ENCODE data around the gene FARSA. TPM values are rescaled to one million over a fixed set of nuclear protein-coding genes. Genes with fewer than 3 reads are reported as not detected.

The FARSA gene
- total and polyA plus RNA-seq, 2 of the 13 experiments (the other 11 are each of a cell fraction or from before 2014, with no cell fraction given) = 25.9 to 72.0 TPM

DNA sequence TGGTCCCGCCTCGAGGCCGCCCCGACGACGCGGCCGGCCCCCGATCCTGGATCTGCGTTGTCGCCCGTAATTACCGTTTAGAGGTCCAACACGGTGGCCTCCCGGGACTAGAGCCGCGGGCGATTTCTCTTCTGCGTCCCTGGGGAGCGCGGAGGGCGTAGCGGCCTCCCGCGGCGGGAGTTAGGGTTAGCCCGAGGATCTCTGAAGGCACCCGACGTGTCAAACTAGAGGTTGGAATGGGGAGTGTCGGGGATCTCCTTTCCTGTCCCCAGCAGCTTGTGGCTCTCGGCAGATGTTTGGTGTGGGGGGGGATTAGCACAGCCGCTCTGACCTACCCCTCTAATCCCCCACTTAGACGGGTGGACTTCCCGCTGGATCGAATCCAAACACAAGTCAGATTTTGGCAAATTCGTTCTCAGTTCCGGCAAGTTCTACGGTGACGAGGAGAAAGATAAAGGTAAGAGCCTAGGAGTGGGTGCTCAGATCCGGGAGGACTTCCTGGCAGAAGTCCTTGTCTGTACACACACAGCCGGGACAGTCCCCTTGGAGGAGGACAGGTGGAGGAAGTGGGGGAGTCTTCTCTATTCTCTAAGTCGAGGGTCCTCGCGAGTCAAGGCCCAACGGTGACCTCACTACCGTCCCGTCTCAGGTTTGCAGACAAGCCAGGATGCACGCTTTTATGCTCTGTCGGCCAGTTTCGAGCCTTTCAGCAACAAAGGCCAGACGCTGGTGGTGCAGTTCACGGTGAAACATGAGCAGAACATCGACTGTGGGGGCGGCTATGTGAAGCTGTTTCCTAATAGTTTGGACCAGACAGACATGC is 5.5 kb upstream of the FARSA start (continued):
- TF ChIP-seq ZNF12 (CRISPR knock-in tag; IDR thresholded peaks at IDR 0.05) (no peak), ZNF558 (CRISPR knock-in tag; IDR thresholded peaks at IDR 0.05; ENCODE audit: borderline replicate concordance) (peak; percentile 74; the same call in 1 of the 2 replicates), NFKB2 (CRISPR knock-in tag; IDR thresholded peaks at IDR 0.05; ENCODE audit: borderline replicate concordance) (0 out of 2 replicates have a peak, but pooled peaks have one; percentile 22), ARNT2 (CRISPR knock-in tag; IDR thresholded peaks at IDR 0.05; ENCODE audit: low read depth) (0 out of 2 replicates have a peak, but pooled peaks have one; percentile 2), RBM39 (IDR thresholded peaks at IDR 0.05; ENCODE audit: low read depth, low read length, poor library complexity, severe bottlenecking) (peak; percentile 11), NR2F1 (CRISPR knock-in tag; IDR thresholded peaks at IDR 0.05) (no peak), BRCA1 (CRISPR knock-in tag; IDR thresholded peaks at IDR 0.05) (no peak), POLR2AphosphoS5 (IDR thresholded peaks at IDR 0.05; ENCODE audit: low read depth, low read length) (no peak), ZNF383 (CRISPR knock-in tag; IDR thresholded peaks at IDR 0.05; ENCODE audit: borderline replicate concordance) (no peak; the same call in 1 of the 2 replicates), ZFP91 (CRISPR knock-in tag; IDR thresholded peaks at IDR 0.05; ENCODE audit: borderline replicate concordance) (peak; percentile 80; the same call in 1 of the 2 replicates), ZNF564 (CRISPR knock-in tag; IDR thresholded peaks at IDR 0.05) (no peak; the same call in 1 of the 2 replicates), HIC2 (CRISPR knock-in tag; IDR thresholded peaks at IDR 0.05; ENCODE audit: low read depth) (no peak), FOSL2 (CRISPR knock-in tag; IDR thresholded peaks at IDR 0.05) (0 out of 2 replicates have a peak, but pooled peaks have one; percentile 3), PAWR (CRISPR knock-in tag; IDR thresholded peaks at IDR 0.05; ENCODE audit: borderline replicate concordance) (no peak), FOXC1 (CRISPR knock-in tag; IDR thresholded peaks at IDR 0.05; ENCODE audit: borderline replicate concordance) (no peak), TBL1XR1 (IDR thresholded peaks at IDR 0.05; ENCODE audit: borderline replicate concordance, low read length, partially characterized antibody) (no peak), AGO1 (IDR thresholded peaks at IDR 0.05; ENCODE audit: low read depth, low read length, poor library complexity, severe bottlenecking) (no peak), HNF4A (CRISPR knock-in tag; IDR thresholded peaks at IDR 0.05) (no peak), ZNF468 (CRISPR knock-in tag; IDR thresholded peaks at IDR 0.05) (0 out of 2 replicates have a peak, but pooled peaks have one; percentile 38)
- TF ChIP-seq, protein P1, sequence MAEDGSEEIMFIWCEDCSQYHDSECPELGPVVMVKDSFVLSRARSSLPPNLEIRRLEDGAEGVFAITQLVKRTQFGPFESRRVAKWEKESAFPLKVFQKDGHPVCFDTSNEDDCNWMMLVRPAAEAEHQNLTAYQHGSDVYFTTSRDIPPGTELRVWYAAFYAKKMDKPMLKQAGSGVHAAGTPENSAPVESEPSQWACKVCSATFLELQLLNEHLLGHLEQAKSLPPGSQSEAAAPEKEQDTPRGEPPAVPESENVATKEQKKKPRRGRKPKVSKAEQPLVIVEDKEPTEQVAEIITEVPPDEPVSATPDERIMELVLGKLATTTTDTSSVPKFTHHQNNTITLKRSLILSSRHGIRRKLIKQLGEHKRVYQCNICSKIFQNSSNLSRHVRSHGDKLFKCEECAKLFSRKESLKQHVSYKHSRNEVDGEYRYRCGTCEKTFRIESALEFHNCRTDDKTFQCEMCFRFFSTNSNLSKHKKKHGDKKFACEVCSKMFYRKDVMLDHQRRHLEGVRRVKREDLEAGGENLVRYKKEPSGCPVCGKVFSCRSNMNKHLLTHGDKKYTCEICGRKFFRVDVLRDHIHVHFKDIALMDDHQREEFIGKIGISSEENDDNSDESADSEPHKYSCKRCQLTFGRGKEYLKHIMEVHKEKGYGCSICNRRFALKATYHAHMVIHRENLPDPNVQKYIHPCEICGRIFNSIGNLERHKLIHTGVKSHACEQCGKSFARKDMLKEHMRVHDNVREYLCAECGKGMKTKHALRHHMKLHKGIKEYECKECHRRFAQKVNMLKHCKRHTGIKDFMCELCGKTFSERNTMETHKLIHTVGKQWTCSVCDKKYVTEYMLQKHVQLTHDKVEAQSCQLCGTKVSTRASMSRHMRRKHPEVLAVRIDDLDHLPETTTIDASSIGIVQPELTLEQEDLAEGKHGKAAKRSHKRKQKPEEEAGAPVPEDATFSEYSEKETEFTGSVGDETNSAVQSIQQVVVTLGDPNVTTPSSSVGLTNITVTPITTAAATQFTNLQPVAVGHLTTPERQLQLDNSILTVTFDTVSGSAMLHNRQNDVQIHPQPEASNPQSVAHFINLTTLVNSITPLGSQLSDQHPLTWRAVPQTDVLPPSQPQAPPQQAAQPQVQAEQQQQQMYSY (CRISPR knock-in tag; IDR thresholded peaks at IDR 0.05) = no peak

Data from HepG2 (cell line).